ENCODE results near the gene FA2H. TPM values are rescaled to one million over a fixed set of nuclear protein-coding genes. Genes with fewer than 3 reads are reported as not detected.

FA2H gene
- polyA plus RNA-seq, 2 of the 4 experiments (the other 2 are of a cell fraction) = 5.6 to 7.1 TPM

DNA sequence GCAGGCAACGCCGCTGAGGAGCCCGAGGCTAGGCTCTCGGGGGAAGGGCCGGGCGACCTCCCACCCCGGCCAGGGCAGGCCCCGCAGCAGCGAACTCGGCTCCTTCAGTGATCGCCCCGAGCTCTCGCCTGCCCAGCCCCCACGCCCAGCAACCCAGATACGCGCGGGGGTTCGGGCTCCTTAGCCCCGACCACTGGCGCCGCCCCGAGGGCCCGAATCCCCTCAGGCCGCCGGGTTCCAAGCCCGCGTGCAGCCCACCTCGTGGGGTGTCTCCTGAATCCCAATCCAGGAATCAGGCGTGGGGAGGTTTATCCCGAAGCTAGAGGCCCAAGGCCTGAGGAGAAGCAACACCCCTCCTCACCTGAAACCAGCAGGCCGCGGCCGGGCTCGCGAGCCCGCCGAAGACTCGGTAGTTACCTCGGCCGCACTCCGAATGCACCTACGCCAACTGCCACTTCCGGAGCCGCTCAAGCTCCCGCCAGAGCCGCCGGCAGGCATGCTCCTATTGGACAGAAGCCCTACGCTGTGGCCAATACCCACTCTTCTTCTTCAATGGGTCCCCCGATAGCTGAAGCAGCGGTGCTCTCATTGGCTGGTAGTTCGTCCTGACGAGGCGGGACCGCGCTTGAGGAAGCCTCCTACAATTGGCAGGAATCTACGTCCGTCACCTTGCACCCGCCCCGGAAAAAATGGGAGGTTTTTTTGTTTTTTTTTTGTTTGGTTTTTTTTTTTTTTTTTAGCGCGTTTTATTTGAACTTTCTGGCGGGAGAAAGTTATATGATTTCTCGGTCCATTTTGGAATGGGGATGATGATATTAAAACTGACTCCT, 108.0 kb downstream of the FA2H start, which contains the start of gene RFWD3 (continued):
- TF ChIP-seq TFCP2L1 (CRISPR knock-in tag; IDR thresholded peaks at IDR 0.05) (0 out of 2 replicates have a peak, but pooled peaks have one; percentile 25), CHD2 (IDR thresholded peaks at IDR 0.05; ENCODE audit: low read length, partially characterized antibody) (no peak), EHMT2 (IDR thresholded peaks at IDR 0.05; ENCODE audit: low read depth) (no peak), HOXB13 (CRISPR knock-in tag; IDR thresholded peaks at IDR 0.05; ENCODE audit: low read depth) (no peak), SMC3 (IDR thresholded peaks at IDR 0.05) (no peak), RFX5 (IDR thresholded peaks at IDR 0.05) (no peak), TP53 (CRISPR knock-in tag; IDR thresholded peaks at IDR 0.05) (0 out of 2 replicates have a peak, but pooled peaks have one; percentile 27), HDAC2 (IDR thresholded peaks at IDR 0.05) (peak; percentile 62; the same call in 1 of the 2 replicates), EP300 (IDR thresholded peaks at IDR 0.05) (no peak), EHF (CRISPR knock-in tag; IDR thresholded peaks at IDR 0.05) (no peak), ZFP36 (IDR thresholded peaks at IDR 0.05; ENCODE audit: borderline replicate concordance, partially characterized antibody) (no peak), KDM5A (IDR thresholded peaks at IDR 0.05) (peak; percentile 89), MYC (IDR thresholded peaks at IDR 0.05; ENCODE audit: borderline replicate concordance, low read length) (peak; percentile 28; the same call in 1 of the 2 replicates), CBX2 (IDR thresholded peaks at IDR 0.05; ENCODE audit: borderline replicate concordance, low read depth) (no peak), NFE2L2 (conservative IDR thresholded peaks at IDR 0.05; ENCODE audit: low read length) (no peak), JUNB (IDR thresholded peaks at IDR 0.05) (no peak), RNF2 (IDR thresholded peaks at IDR 0.05; ENCODE audit: borderline replicate concordance, low read depth) (no peak), CBX8 (IDR thresholded peaks at IDR 0.05) (no peak), POLR2A (IDR thresholded peaks at IDR 0.05; ENCODE audit: low read length) (peak; percentile 85), CEBPB (IDR thresholded peaks at IDR 0.05) (no peak), GATA3 (IDR thresholded peaks at IDR 0.05; ENCODE audit: borderline replicate concordance) (peak; percentile 46), POLR2AphosphoS2 (conservative IDR thresholded peaks at IDR 0.05; ENCODE audit: low read length) (no peak), HEYL (CRISPR knock-in tag; IDR thresholded peaks at IDR 0.05) (no peak), ZSCAN20 (CRISPR knock-in tag; IDR thresholded peaks at IDR 0.05) (no peak), MAFK (IDR thresholded peaks at IDR 0.05; ENCODE audit: partially characterized antibody) (no peak), NPAS2 (CRISPR knock-in tag; IDR thresholded peaks at IDR 0.05; ENCODE audit: borderline replicate concordance) (no peak), FOSL2 (IDR thresholded peaks at IDR 0.05) (no peak), FOSL2 (CRISPR knock-in tag; IDR thresholded peaks at IDR 0.05) (no peak), RARB (CRISPR knock-in tag; IDR thresholded peaks at IDR 0.05) (no peak), KDM1A (IDR thresholded peaks at IDR 0.05; ENCODE audit: low read depth) (no peak), ZNF302 (CRISPR knock-in tag; IDR thresholded peaks at IDR 0.05) (no peak)
- TF ChIP-seq, protein P1, sequence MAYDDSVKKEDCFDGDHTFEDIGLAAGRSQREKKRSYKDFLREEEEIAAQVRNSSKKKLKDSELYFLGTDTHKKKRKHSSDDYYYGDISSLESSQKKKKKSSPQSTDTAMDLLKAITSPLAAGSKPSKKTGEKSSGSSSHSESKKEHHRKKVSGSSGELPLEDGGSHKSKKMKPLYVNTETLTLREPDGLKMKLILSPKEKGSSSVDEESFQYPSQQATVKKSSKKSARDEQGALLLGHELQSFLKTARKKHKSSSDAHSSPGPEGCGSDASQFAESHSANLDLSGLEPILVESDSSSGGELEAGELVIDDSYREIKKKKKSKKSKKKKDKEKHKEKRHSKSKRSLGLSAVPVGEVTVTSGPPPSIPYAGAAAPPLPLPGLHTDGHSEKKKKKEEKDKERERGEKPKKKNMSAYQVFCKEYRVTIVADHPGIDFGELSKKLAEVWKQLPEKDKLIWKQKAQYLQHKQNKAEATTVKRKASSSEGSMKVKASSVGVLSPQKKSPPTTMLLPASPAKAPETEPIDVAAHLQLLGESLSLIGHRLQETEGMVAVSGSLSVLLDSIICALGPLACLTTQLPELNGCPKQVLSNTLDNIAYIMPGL (CRISPR knock-in tag; IDR thresholded peaks at IDR 0.05; ENCODE audit: borderline replicate concordance) = peak; percentile 70; the same call in 1 of the 2 replicates
- TF ChIP-seq, protein P2, sequence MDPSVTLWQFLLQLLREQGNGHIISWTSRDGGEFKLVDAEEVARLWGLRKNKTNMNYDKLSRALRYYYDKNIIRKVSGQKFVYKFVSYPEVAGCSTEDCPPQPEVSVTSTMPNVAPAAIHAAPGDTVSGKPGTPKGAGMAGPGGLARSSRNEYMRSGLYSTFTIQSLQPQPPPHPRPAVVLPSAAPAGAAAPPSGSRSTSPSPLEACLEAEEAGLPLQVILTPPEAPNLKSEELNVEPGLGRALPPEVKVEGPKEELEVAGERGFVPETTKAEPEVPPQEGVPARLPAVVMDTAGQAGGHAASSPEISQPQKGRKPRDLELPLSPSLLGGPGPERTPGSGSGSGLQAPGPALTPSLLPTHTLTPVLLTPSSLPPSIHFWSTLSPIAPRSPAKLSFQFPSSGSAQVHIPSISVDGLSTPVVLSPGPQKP (IDR thresholded peaks at IDR 0.05; ENCODE audit: low read depth, low read length) = no peak
- TF ChIP-seq, protein P3, sequence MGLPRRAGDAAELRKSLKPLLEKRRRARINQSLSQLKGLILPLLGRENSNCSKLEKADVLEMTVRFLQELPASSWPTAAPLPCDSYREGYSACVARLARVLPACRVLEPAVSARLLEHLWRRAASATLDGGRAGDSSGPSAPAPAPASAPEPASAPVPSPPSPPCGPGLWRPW (IDR thresholded peaks at IDR 0.05) = no peak
- TF ChIP-seq, protein P4, sequence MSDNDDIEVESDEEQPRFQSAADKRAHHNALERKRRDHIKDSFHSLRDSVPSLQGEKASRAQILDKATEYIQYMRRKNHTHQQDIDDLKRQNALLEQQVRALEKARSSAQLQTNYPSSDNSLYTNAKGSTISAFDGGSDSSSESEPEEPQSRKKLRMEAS (IDR thresholded peaks at IDR 0.05) = peak; percentile 93
- TF ChIP-seq, protein P5, sequence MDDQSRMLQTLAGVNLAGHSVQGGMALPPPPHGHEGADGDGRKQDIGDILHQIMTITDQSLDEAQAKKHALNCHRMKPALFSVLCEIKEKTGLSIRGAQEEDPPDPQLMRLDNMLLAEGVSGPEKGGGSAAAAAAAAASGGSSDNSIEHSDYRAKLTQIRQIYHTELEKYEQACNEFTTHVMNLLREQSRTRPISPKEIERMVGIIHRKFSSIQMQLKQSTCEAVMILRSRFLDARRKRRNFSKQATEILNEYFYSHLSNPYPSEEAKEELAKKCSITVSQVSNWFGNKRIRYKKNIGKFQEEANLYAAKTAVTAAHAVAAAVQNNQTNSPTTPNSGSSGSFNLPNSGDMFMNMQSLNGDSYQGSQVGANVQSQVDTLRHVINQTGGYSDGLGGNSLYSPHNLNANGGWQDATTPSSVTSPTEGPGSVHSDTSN (IDR thresholded peaks at IDR 0.05) = peak; percentile 91
- TF ChIP-seq, protein P6, sequence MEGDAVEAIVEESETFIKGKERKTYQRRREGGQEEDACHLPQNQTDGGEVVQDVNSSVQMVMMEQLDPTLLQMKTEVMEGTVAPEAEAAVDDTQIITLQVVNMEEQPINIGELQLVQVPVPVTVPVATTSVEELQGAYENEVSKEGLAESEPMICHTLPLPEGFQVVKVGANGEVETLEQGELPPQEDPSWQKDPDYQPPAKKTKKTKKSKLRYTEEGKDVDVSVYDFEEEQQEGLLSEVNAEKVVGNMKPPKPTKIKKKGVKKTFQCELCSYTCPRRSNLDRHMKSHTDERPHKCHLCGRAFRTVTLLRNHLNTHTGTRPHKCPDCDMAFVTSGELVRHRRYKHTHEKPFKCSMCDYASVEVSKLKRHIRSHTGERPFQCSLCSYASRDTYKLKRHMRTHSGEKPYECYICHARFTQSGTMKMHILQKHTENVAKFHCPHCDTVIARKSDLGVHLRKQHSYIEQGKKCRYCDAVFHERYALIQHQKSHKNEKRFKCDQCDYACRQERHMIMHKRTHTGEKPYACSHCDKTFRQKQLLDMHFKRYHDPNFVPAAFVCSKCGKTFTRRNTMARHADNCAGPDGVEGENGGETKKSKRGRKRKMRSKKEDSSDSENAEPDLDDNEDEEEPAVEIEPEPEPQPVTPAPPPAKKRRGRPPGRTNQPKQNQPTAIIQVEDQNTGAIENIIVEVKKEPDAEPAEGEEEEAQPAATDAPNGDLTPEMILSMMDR (IDR thresholded peaks at IDR 0.05) = no peak
- TF ChIP-seq, protein P7, sequence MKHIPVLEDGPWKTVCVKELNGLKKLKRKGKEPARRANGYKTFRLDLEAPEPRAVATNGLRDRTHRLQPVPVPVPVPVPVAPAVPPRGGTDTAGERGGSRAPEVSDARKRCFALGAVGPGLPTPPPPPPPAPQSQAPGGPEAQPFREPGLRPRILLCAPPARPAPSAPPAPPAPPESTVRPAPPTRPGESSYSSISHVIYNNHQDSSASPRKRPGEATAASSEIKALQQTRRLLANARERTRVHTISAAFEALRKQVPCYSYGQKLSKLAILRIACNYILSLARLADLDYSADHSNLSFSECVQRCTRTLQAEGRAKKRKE (CRISPR knock-in tag; IDR thresholded peaks at IDR 0.05; ENCODE audit: low read depth) = no peak
